Epithelial cell of esophagus (primary cell): ENCODE data around the gene OR6N2.

ENCODE experiments used
- DNase-seq: peaks from one replicate; pipeline ENCODE4 v3.0.0; 2010; ENCODE audit warnings: low read depth
- H3K4me3 ChIP-seq: 2 replicates; pipeline ENCODE4 v1.5.1; 2011; ENCODE audit warnings: mild to moderate bottlenecking, low read length, control low read depth
- TF ChIP-seq, protein P1 (sequence below): IDR thresholded peaks from 2 replicates; pipeline ENCODE4 v1.5.1; 2011; ENCODE audit warnings: low read depth, mild to moderate bottlenecking, low read length, control low read depth, inconsistent platforms; ENCODE audit not compliant: insufficient read depth; ENCODE audit errors: missing control alignments

The OR6N2 gene

DNA sequence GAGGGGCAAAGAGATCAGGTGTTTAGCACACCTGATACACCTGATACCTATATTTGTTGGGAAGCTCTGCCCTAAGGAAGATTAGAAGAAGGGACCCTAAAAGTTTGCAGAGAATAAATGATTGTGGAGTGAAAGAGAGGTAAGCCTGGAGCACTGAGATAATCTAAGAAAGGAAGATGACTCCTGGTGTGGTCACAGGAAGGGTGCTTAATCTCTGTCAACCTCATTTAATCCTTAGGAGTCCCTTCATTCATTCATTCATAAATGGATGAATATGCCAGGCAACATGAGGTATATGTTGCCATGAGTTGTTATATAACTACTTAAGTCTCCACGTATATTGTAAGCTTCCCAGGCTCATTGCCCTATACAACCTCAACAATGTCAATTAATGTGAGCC is 34.0 kb upstream of the OR6N2 start:
- TF ChIP-seq, protein P1, sequence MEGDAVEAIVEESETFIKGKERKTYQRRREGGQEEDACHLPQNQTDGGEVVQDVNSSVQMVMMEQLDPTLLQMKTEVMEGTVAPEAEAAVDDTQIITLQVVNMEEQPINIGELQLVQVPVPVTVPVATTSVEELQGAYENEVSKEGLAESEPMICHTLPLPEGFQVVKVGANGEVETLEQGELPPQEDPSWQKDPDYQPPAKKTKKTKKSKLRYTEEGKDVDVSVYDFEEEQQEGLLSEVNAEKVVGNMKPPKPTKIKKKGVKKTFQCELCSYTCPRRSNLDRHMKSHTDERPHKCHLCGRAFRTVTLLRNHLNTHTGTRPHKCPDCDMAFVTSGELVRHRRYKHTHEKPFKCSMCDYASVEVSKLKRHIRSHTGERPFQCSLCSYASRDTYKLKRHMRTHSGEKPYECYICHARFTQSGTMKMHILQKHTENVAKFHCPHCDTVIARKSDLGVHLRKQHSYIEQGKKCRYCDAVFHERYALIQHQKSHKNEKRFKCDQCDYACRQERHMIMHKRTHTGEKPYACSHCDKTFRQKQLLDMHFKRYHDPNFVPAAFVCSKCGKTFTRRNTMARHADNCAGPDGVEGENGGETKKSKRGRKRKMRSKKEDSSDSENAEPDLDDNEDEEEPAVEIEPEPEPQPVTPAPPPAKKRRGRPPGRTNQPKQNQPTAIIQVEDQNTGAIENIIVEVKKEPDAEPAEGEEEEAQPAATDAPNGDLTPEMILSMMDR, result no peak
- H3K4me3 ChIP-seq, result no peak overlapping the region
- no peak for DNase-seq

DNA sequence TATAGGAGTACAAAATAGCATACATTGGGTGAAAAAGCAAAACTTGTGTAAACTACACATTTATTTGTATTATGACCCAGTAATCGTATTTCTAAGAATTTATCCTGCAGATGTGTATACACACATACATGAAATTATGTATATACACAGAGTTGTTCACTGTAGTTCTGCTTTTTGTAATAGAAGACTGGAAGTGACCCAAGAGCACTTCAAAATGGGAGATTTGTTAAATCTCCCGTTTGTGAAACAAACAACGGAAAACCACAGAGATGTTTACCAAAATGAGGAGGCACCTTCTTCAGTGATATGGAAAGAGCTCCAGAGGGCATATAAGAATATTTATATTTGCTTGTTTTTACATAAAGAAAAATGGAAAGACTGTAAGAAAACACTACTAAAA is 32.2 kb upstream of the OR6N2 start:
- no peak for DNase-seq
- H3K4me3 ChIP-seq, result no peak overlapping the region
- TF ChIP-seq, protein P1, result no peak

DNA sequence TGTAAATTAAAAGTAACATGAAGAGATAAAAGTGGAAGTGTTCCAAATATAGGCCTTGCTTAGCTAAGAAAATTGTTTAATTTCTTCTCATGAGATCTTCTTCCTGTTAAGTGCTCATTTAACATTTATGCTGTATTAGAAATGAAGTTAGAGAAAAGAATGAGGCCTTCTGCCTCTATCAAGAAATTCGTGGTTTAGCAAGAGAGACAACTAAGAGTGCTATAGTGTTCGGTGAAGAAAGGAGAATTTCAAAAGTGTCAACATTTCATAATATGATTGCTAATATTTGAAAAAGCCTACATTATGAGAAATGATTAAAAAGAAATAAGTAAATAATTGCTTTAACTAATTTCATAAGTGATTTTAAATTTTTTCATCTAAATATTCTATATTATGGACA is 31.3 kb upstream of the OR6N2 start:
- DNase-seq, result no peak
- TF ChIP-seq, protein P1, result no peak
- H3K4me3 ChIP-seq, result no peak overlapping the region

DNA sequence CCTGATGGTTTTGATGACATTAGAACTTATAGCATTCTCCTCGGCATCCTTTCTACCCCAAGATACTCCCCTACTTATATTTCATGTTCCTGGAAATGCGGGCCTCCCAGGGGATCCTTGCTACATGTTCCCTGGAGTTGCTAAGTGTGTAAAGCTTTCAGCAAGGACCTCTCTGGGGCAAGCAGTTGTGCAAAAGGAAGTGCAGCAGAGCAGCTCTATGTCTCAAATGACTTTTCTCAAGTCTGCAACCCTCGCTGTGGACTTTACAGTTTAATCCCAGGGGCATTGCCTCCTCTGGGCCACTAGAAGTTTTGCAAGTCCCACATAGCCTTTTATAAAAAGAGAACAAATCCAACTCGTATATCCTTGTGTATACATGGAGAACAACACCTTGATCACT is 29.3 kb upstream of the OR6N2 start:
- no peak for DNase-seq
- TF ChIP-seq, protein P1, result no peak
- H3K4me3 ChIP-seq, result no peak overlapping the region

DNA sequence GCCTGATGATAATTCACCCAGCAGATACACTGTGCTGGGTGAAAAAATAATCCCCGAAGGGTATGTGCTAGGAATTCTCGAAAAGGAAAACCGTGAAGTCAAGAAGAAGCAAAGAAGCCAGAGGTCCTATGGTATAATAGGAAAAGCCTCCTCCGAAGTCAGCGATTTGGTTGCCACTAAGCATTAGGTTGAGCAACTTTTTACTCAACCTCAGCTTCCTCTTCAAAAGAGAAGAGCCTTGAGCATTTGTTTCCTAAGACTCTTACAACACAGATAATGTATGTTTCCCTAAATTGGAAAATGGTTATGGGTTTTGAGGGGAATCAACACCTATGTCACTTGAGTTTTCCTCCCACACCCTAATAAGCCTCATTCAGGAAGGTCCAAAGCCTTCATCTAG is 28.9 kb upstream of the OR6N2 start:
- H3K4me3 ChIP-seq, result no peak overlapping the region
- no peak for DNase-seq
- TF ChIP-seq, protein P1, result no peak

DNA sequence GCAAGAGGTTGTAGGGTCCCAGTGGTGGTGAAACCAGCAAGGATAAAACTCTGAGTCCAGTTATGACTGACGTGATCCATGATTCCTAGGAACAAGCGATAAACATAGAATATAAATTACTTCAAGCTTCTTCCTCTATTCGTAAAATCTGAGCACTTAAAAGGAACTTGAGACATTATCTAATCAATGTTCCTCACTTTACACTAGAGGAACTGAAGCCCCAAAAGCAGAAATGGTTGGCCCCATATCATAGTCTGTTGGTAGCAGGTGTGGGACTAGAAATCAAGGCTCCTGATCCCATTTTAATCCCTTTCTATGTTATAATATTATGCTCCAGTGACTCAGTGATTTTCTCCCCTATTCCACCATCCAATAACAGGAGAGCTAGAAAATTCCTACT is 28.3 kb upstream of the OR6N2 start:
- TF ChIP-seq, protein P1, result no peak
- no peak for DNase-seq
- H3K4me3 ChIP-seq, result no peak overlapping the region

DNA sequence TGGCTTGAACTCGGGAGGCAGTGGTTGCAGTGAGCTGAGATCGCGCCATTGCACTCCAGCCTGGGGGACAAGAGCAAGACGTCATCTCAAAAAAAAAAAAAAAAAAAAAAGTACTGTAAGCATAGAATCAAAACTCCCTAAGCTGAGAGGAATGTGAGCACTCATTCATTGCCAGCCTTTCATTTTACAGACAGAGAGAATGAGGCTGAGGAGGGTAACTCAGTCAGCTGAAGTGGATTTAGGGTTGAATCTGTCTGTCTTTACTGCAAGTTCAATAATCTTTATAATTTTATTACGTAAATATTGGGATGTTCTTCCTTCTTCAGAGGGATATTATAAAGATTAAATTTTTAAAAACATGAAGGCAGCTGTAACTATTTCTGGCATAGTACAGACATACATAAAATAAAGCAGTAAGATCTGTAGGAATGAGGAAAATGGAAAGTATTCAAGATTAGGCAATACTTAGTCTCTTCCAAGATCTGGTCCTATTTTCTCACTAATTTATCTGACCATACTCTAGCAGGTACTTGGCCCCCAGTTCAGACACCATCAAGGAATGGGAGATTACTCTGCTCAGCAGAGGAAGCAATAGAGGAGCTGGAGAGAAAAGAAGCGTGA is 26.0 kb upstream of the OR6N2 start:
- TF ChIP-seq, protein P1, result no peak
- H3K4me3 ChIP-seq, result no peak overlapping the region
- no peak for DNase-seq
